Left lung (tissue), 10 donors: ENCODE results near the gene FHL1. TPM values are rescaled to one million over a fixed set of nuclear protein-coding genes. Genes with fewer than 3 reads are reported as not detected.
A peak's percentile ranks its signal among the peaks of the same experiment; 100 is the strongest.

Experiments
- ATAC-seq: fragments of 200-7000 bp; cut with Tn5 transposase; one replicate; pipeline ENCODE4 v1.9.1; 2020; ENCODE audit warnings: moderate library complexity
- DNase-seq, 4 donors: peaks; one replicate each; pipeline ENCODE4 v3.0.0-alpha.2; 2013 to 2020
- H3K27ac ChIP-seq, 2 donors: fragments of 200-600 bp; sonication (generic) in 1 of 2; one replicate each; pipeline versions ENCODE4 v1.5.0 to v1.8.0; 2020 to 2021
- H3K27me3 ChIP-seq, 2 donors: fragments of 200-600 bp; sonication (generic) in 1 of 2; one replicate each; pipeline versions ENCODE4 v1.5.0 to v1.8.0; 2020 to 2021
- H3K36me3 ChIP-seq, 2 donors: fragments of 200-600 bp; sonication (generic) in 1 of 2; one replicate each; pipeline versions ENCODE4 v1.5.0 to v1.8.0; 2020 to 2021
- H3K4me1 ChIP-seq, 2 donors: fragments of 200-600 bp; one replicate each; pipeline ENCODE4 v1.8.0; 2021
- H3K4me3 ChIP-seq, 2 donors: fragments of 200-600 bp; sonication (generic) in 1 of 2; one replicate each; pipeline versions ENCODE4 v1.5.0 to v1.8.0; 2020 to 2021; ENCODE audit warnings: mild to moderate bottlenecking in 1 of 2
- H3K9me3 ChIP-seq, 2 donors: fragments of 200-600 bp; sonication (generic) in 1 of 2; one replicate each; pipeline versions ENCODE4 v1.5.0 to v1.8.0; 2020 to 2021
- intact Hi-C, 2 donors: fragments of 100-400 bp; cut with DNase I; formaldehyde crosslinking; loops; one replicate each; pipeline versions ENCODE4 v1.11.2 to v1.14.2; 2022
- polyA plus RNA-seq, 6 donors: library from polyadenylated mRNA; unstranded; fragments of 120-200 nt; gene quantifications; one replicate each; pipeline ENCODE4 v1.2.1, GENCODE V29; 2013; ENCODE audit not compliant: insufficient read length in 6 of 6
- total RNA-seq, 2 donors: library from RNA; stranded (reverse); fragmentation: NEBNext Ultra II Directional; extraction: Animal tissue kit (Norgen Biotek cat#: 25700); gene quantifications; one replicate each; pipeline ENCODE4 v1.2.1, GENCODE V29; 2021
- TF ChIP-seq, protein P1 (sequence below), 2 donors: fragments of 200-600 bp; sonication (generic) in 1 of 2; IDR thresholded peaks; one replicate each; pipeline versions ENCODE4 v1.5.0 to v1.8.0; 2021; ENCODE audit warnings: antibody characterized with exemption in 2 of 2
- donor health status: DM: no; HTN: yes; CAD: no.
- donor health status: DM: no; HTN: no; CAD: no.

The FHL1 gene
- total and polyA plus RNA-seq, 8 donors: 118 to 276 (median 249) TPM

DNA sequence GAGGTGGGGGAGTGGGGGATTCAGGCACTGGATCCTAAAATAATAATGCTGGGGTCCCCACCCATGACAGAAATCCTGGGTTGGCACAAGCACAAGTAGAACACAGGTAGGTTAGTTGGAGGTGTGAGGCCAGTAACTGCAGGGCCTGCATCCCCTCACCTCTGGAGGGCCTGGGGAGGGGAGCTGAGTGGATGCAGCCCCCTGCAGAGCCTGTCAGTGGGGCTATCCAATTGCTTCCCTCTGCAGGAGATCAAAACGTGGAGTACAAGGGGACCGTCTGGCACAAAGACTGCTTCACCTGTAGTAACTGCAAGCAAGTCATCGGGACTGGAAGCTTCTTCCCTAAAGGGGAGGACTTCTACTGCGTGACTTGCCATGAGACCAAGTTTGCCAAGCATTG lies 60.2 kb downstream of the FHL1 start:
- H3K36me3 ChIP-seq: no peaks in the 10 kb centered on the region
- intact Hi-C loops: no loop called here
- H3K4me1 ChIP-seq: peaks cover 5 to 14% of the 10 kb centered on the region in 2 donors
- H3K27me3 ChIP-seq: no peaks in the 10 kb centered on the region
- DNase-seq (no peak), ATAC-seq (no peak)
- TF ChIP-seq, protein P1, sequence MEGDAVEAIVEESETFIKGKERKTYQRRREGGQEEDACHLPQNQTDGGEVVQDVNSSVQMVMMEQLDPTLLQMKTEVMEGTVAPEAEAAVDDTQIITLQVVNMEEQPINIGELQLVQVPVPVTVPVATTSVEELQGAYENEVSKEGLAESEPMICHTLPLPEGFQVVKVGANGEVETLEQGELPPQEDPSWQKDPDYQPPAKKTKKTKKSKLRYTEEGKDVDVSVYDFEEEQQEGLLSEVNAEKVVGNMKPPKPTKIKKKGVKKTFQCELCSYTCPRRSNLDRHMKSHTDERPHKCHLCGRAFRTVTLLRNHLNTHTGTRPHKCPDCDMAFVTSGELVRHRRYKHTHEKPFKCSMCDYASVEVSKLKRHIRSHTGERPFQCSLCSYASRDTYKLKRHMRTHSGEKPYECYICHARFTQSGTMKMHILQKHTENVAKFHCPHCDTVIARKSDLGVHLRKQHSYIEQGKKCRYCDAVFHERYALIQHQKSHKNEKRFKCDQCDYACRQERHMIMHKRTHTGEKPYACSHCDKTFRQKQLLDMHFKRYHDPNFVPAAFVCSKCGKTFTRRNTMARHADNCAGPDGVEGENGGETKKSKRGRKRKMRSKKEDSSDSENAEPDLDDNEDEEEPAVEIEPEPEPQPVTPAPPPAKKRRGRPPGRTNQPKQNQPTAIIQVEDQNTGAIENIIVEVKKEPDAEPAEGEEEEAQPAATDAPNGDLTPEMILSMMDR (IDR thresholded peaks at IDR 0.05): no peak
- H3K9me3 ChIP-seq: no peaks in the 10 kb centered on the region
- H3K27ac ChIP-seq: no peak overlapping the region
- H3K4me3 ChIP-seq: no peak overlapping the region

DNA sequence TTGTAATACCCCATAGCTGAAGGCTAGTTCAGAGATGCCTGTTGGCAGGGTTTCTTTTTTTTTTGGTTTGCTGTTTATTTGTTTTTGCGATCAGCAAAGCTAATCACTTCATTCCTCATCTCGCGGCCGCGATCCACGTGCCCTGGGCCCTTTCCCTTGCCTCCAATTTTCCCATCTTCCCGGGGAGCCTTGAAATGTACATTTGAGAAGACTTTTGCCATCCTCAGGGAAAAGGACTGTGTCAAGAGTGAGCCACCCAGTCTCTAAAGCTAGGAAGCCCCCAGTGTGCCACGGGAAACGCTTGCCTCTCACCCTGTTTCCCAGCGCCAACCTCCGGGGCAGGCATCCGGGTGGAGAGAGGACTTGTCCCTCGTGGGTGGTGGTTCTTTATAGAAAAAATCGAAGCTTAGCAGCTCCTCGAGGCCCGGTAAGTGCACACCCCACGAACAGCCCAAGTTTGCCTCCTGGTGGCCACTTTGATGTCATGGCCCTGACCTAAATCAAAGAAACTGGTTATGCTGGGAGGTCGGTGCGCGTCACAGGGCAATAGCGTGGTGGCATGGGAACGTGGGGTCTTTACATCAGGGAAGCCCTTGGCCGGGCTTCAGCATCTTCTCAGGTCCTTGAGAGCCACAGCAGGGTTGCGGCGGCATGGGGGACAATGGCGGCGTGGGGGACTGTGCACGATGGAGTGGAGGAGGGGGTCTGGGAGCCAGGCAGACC lies 61.8 kb downstream of the FHL1 start:
- TF ChIP-seq, protein P1 (IDR thresholded peaks at IDR 0.05): peak; percentile 42 to 53
- no peak overlapping the region for H3K27ac ChIP-seq
- no peaks in the 10 kb centered on the region for H3K9me3 ChIP-seq
- ATAC-seq (peak; percentile 67), DNase-seq (peak in 1 of 4 donors; percentile 44)
- no peaks in the 10 kb centered on the region for H3K27me3 ChIP-seq
- intact Hi-C loops: no loop called here
- no peak overlapping the region for H3K4me3 ChIP-seq
- peaks cover 4 to 10% of the 10 kb centered on the region in 2 donors for H3K4me1 ChIP-seq
- no peaks in the 10 kb centered on the region for H3K36me3 ChIP-seq

DNA sequence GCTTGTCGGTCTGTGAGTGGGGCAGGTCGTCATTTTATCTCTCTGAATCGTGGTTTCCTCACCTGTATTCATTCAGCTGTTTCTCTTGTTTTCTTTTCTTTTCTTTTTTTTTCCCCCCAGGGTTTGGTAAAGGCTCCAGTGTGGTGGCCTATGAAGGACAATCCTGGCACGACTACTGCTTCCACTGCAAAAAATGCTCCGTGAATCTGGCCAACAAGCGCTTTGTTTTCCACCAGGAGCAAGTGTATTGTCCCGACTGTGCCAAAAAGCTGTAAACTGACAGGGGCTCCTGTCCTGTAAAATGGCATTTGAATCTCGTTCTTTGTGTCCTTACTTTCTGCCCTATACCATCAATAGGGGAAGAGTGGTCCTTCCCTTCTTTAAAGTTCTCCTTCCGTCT lies 62.4 kb downstream of the FHL1 start:
- Histone ChIP-seq H3K4me3 (no peak overlapping the region), H3K9me3 (no peaks in the 10 kb centered on the region), H3K36me3 (no peaks in the 10 kb centered on the region), H3K27me3 (no peaks in the 10 kb centered on the region), H3K4me1 (peaks cover 0 to 7% of the 10 kb centered on the region in 2 donors), H3K27ac (no peak overlapping the region)
- DNase-seq: no peak
- intact Hi-C loops: no loop called here
- TF ChIP-seq, protein P1 (IDR thresholded peaks at IDR 0.05): no peak
- no peak for ATAC-seq

DNA sequence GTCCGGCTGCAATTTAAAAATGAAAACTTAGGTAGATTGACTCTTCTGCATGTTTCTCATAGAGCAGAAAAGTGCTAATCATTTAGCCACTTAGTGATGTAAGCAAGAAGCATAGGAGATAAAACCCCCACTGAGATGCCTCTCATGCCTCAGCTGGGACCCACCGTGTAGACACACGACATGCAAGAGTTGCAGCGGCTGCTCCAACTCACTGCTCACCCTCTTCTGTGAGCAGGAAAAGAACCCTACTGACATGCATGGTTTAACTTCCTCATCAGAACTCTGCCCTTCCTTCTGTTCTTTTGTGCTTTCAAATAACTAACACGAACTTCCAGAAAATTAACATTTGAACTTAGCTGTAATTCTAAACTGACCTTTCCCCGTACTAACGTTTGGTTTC lies 62.9 kb downstream of the FHL1 start:
- no peaks in the 10 kb centered on the region for H3K36me3 ChIP-seq
- peaks cover 0 to 7% of the 10 kb centered on the region in 2 donors for H3K4me1 ChIP-seq
- ATAC-seq (no peak), DNase-seq (no peak)
- TF ChIP-seq, protein P1 (IDR thresholded peaks at IDR 0.05): no peak
- no peak overlapping the region for H3K4me3 ChIP-seq
- H3K9me3 ChIP-seq: no peaks in the 10 kb centered on the region
- H3K27ac ChIP-seq: no peak overlapping the region
- H3K27me3 ChIP-seq: no peaks in the 10 kb centered on the region
- intact Hi-C loops: no loop called here

DNA sequence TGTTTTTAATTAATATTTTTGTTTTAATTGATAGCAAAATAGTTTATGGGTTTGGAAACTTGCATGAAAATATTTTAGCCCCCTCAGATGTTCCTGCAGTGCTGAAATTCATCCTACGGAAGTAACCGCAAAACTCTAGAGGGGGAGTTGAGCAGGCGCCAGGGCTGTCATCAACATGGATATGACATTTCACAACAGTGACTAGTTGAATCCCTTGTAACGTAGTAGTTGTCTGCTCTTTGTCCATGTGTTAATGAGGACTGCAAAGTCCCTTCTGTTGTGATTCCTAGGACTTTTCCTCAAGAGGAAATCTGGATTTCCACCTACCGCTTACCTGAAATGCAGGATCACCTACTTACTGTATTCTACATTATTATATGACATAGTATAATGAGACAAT lies 63.5 kb downstream of the FHL1 start:
- TF ChIP-seq, protein P1 (IDR thresholded peaks at IDR 0.05): no peak
- no peak overlapping the region for H3K27ac ChIP-seq
- intact Hi-C loops: no loop called here
- peaks cover 0 to 7% of the 10 kb centered on the region in 2 donors for H3K4me1 ChIP-seq
- ATAC-seq (no peak), DNase-seq (no peak)
- no peaks in the 10 kb centered on the region for H3K27me3 ChIP-seq
- H3K9me3 ChIP-seq: no peaks in the 10 kb centered on the region
- no peak overlapping the region for H3K4me3 ChIP-seq
- H3K36me3 ChIP-seq: no peaks in the 10 kb centered on the region
